K562 (cell line): ENCODE results near the gene SLA2. TPM values are rescaled to one million over a fixed set of nuclear protein-coding genes. Genes with fewer than 3 reads are reported as not detected.

ENCODE experiments used
- ATAC-seq: fragments of 200-7000 bp; cut with Tn5 transposase; 3 replicates; pipeline ENCODE4 v1.9.1; 2020; ENCODE audit warnings: moderate library complexity
- BruUV-seq: library from RNA; stranded (reverse); fragments of 400-500 nt; replicated peaks from 2 replicates; lab custom pipeline; 2021; lab: Mats Ljungman, UMichigan
- CTCF ChIA-PET: fragments of 300-600 bp; formaldehyde crosslinking; extraction: SDS; loops from one replicate; lab custom pipeline; 2021; ENCODE audit warnings: low intra/inter-chr PET ratio; lab: Yijun Ruan, JAX
- POLR2A ChIA-PET: fragments of 300-600, 350-650 bp; sonication (Branson Sonifier 250); formaldehyde crosslinking; extraction: SDS; loops from one replicate; lab custom pipeline; 2021; ENCODE audit warnings: antibody characterized with exemption, inconsistent platforms; lab: Yijun Ruan, JAX
- DNase-seq, 4 experiments: peaks; one replicate each; pipeline versions ENCODE4 v3.0.0 to v3.0.0-alpha.2; 2011 to 2018; ENCODE audit warnings: low spot score in 3 of 4, mixed read lengths in 3 of 4; ENCODE audit errors: extremely low read depth in 1 of 4
- FAIRE-seq: peaks from 2 replicates; lab custom pipeline; 2011; peaks lifted over from hg19 to GRCh38; lab: Jason Lieb, UNC
- H2AFZ ChIP-seq: 2 replicates; pipeline ENCODE4 v1.6.0; 2011; ENCODE audit warnings: low read depth, low read length, control low read depth, inconsistent platforms
- H3K27ac ChIP-seq: fragments of 200-600 bp; 3 replicates; pipeline ENCODE4 v1.8.0; 2011; ENCODE audit warnings: low read depth, mild to moderate bottlenecking, control low read depth, inconsistent platforms, low read length, moderate library complexity, mixed read lengths; ENCODE audit errors: extremely low read depth
- H3K27me3 ChIP-seq, 2 experiments: fragments of 300-600 bp in 1 of 2; 2 replicates in 1 of 2; 3 replicates in 1 of 2; pipeline versions ENCODE4 v1.6.0 to v1.8.0; 2011; ENCODE audit warnings: inconsistent platforms in 2 of 2, low read length in 2 of 2, mild to moderate bottlenecking in 1 of 2, mixed read lengths in 1 of 2, moderate library complexity in 1 of 2; ENCODE audit not compliant: control insufficient read depth in 2 of 2, insufficient read depth in 2 of 2
- H3K36me3 ChIP-seq: fragments of 300-600 bp; 3 replicates; pipeline ENCODE4 v1.8.0; 2011; ENCODE audit warnings: mild to moderate bottlenecking, low read length, inconsistent platforms; ENCODE audit not compliant: control insufficient read depth, insufficient read depth
- H3K4me1 ChIP-seq, 2 experiments: fragments of 200-600 bp in 1 of 2; replicated peaks in 1 of 2; 2 replicates in 1 of 2; 3 replicates in 1 of 2; pipeline versions ENCODE4 v1.5.1 to v1.8.0; 2011; ENCODE audit warnings: inconsistent platforms in 2 of 2, low read length in 2 of 2, mild to moderate bottlenecking in 1 of 2, mixed read lengths in 1 of 2, moderate library complexity in 1 of 2; ENCODE audit not compliant: control insufficient read depth in 2 of 2, insufficient read depth in 2 of 2
- H3K4me2 ChIP-seq: 2 replicates; pipeline ENCODE4 v1.6.1; 2011; ENCODE audit warnings: low read length, control low read depth, inconsistent platforms, mixed read lengths; ENCODE audit not compliant: insufficient read depth
- H3K4me3 ChIP-seq: fragments of 200-600 bp; sonication (generic), shearing (Covaris generic); 2 replicates; pipeline ENCODE4 v1.5.1; 2016; ENCODE audit warnings: control low read depth, inconsistent platforms
- H3K79me2 ChIP-seq: fragments of 200-600 bp; 3 replicates; pipeline ENCODE4 v1.8.0; 2011; ENCODE audit warnings: low read length, inconsistent platforms; ENCODE audit not compliant: control insufficient read depth, insufficient read depth
- H3K9ac ChIP-seq, 2 experiments: 2 replicates each; pipeline versions ENCODE4 v1.6.0 to v1.6.1; 2011; ENCODE audit warnings: low read depth in 2 of 2, low read length in 2 of 2, control low read depth in 1 of 2, inconsistent platforms in 1 of 2, mild to moderate bottlenecking in 1 of 2, mixed read lengths in 1 of 2; ENCODE audit not compliant: insufficient read depth in 1 of 2
- H3K9me1 ChIP-seq: one replicate; pipeline ENCODE4 v1.6.0; 2011; ENCODE audit warnings: inconsistent platforms, mild to moderate bottlenecking, low read length, moderate library complexity; ENCODE audit not compliant: control insufficient read depth, insufficient read depth
- H3K9me3 ChIP-seq: replicated peaks from 2 replicates; pipeline ENCODE4 v1.5.1; 2011; ENCODE audit warnings: low read depth, low read length, inconsistent platforms; ENCODE audit not compliant: control insufficient read depth, insufficient read depth
- H4K20me1 ChIP-seq: replicated peaks from 2 replicates; pipeline ENCODE4 v1.6.1; 2011; ENCODE audit warnings: low read length, inconsistent platforms, mixed read lengths; ENCODE audit not compliant: control insufficient read depth, insufficient read depth
- ARID3A ChIP-seq: IDR thresholded peaks from 2 replicates; pipeline ENCODE4 v1.6.1; 2012; ENCODE audit warnings: low read depth, low read length, improper control_type of control experiment, borderline replicate concordance
- CBFA2T2 ChIP-seq: fragments of 450-650 bp; conservative IDR thresholded peaks from 2 replicates; pipeline ENCODE4 v1.6.1; 2017; ENCODE audit warnings: mild to moderate bottlenecking
- HMGN3 ChIP-seq: IDR thresholded peaks from 2 replicates; pipeline ENCODE4 v1.6.1; 2011; ENCODE audit warnings: borderline replicate concordance, low read depth, mild to moderate bottlenecking, mixed read lengths, low read length; ENCODE audit not compliant: insufficient read length; ENCODE audit errors: extremely low read depth
- KLF16 ChIP-seq: IDR thresholded peaks from 2 replicates; pipeline ENCODE4 v1.6.1; 2016; ENCODE audit warnings: antibody characterized with exemption
- MEF2D ChIP-seq: conservative IDR thresholded peaks from 2 replicates; pipeline ENCODE4 v1.6.1; 2016; ENCODE audit warnings: low read depth, missing genetic modification characterization, missing compliant biosample characterization
- NR0B1 ChIP-seq: fragments of 450-650 bp; IDR thresholded peaks from one replicate; pipeline ENCODE4 v1.6.1; 2018; ENCODE audit warnings: mild to moderate bottlenecking, moderate library complexity; ENCODE audit not compliant: partially characterized antibody
- SAFB ChIP-seq: fragments of 200-400 bp; formaldehyde crosslinking; IDR thresholded peaks from 2 replicates; pipeline ENCODE4 v1.6.1; 2017; ENCODE audit warnings: low read depth, low read length, borderline replicate concordance
- SIN3B ChIP-seq: fragments of 450-650 bp; IDR thresholded peaks from 2 replicates; pipeline ENCODE4 v1.6.1; 2017; ENCODE audit warnings: low read depth, mild to moderate bottlenecking, moderate library complexity
- SPI1 ChIP-seq: IDR thresholded peaks from 2 replicates; pipeline ENCODE4 v1.6.1; 2011; ENCODE audit warnings: low read depth, low read length, control low read depth, borderline replicate concordance
- WGBS: fragments of 100-300 bp; shearing (Covaris generic); methylation state at CpG from one replicate; pipeline ENCODE4 v1.1.6; 2016; ENCODE audit warnings: low coverage, mixed read lengths; ENCODE audit not compliant: insufficient coverage; ENCODE audit errors: missing lambda C conversion rate; 5-methylcytosine and 5-hydroxymethylcytosine counted together
- in situ Hi-C: fragments of 300-500 bp; cut with MboI; formaldehyde crosslinking; loops from 4 replicates; pipeline ENCODE4 v1.15.0; 2018; ENCODE audit warnings: inconsistent platforms, mixed read lengths
- intact Hi-C: fragments of 100-400 bp; cut with micrococcal nuclease; formaldehyde crosslinking; loops from 2 replicates; pipeline ENCODE4 v1.14.2; 2022
- polyA plus RNA-seq, 8 experiments: library from polyadenylated mRNA; depleted of rRNA in 4 of 8; stranded (reverse) in 5 of 8; unstranded in 3 of 8; fragments of >200 nt; fragmentation: Nextera tagmentation in 2 of 8; fragmentation: Illumina TruSeq in 1 of 8; extraction: Ambion mirVana in 2 of 8; extraction: Trizol in 1 of 8; gene quantifications; 2 replicates each; pipeline versions ENCODE4 v1.2.1 to v1.2.3, GENCODE V29; 2011 to 2014; ENCODE audit warnings: inconsistent platforms in 1 of 8, missing spikeins in 1 of 8
- total RNA-seq, 7 experiments: library from RNA; depleted of rRNA in 6 of 7; stranded (reverse); fragments of >200 nt in 6 of 7; fragmentation: Illumina TruSeq in 2 of 7; extraction: Trizol in 2 of 7; gene quantifications; 2 replicates each; pipeline versions ENCODE4 v1.2.1 to v1.2.3, GENCODE V29; 2011 to 2021; ENCODE audit warnings: low replicate concordance in 1 of 7
- TF ChIP-seq, protein P1 (sequence below), 3 experiments: IDR thresholded peaks in 2 of 3; conservative IDR thresholded peaks in 1 of 3; 2 replicates each; pipeline ENCODE4 v1.5.1; 2011 to 2012; ENCODE audit warnings: low read length in 3 of 3, mild to moderate bottlenecking in 3 of 3, control low read depth in 2 of 3, improper control_type of control experiment in 1 of 3, inconsistent platforms in 1 of 3, low read depth in 1 of 3, mixed read lengths in 1 of 3, moderate library complexity in 1 of 3; ENCODE audit not compliant: insufficient read depth in 2 of 3

The SLA2 gene
- total and polyA plus RNA-seq, 9 of the 15 experiments (the other 6 are each of a cell fraction or from before 2014, with no cell fraction given), result 0.07 TPM; not detected in 7

DNA sequence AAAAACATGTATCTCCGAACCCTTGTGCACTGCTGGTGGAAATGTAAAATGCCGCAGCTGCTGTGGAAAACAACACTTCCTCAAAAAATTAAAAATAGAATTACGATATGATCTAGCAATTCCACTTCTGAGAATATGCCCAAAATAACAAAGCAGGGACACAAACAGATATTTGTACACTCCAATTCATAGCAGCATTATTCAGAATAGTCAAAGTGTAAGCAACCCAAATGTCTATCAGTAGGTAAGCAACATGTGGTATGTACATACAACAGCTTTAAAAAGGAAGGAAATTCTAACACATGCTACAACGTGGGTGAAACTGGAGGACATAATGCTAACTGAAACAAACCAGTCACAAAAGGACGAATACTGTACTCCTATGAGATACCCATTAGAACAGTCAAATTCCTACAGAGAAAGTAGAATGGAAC is 46.1 kb downstream of the SLA2 start:
- Histone ChIP-seq H3K9ac (0 out of 4 replicates have a peak overlapping the region, but pooled peaks of 1 of the 2 experiments have one; percentile 7), H3K4me1 (peaks cover 9 to 12% of the 10 kb centered on the region in 2 experiments), H3K4me2 (no peak overlapping the region), H3K79me2 (no peaks in the 10 kb centered on the region), H3K27me3 (no peaks in the 10 kb centered on the region), H3K4me3 (no peak overlapping the region), H3K27ac (0 out of 3 replicates have a peak overlapping the region, but pooled peaks have one; percentile 8), H3K36me3 (no peaks in the 10 kb centered on the region), H4K20me1 (no peaks in the 10 kb centered on the region), H3K9me3 (no peaks in the 10 kb centered on the region), H3K9me1 (no peaks in the 10 kb centered on the region), H2AFZ (peak overlapping the region; percentile 68)
- BruUV-seq, result no TSS peak
- ATAC-seq (no peak), DNase-seq (no peak), FAIRE-seq (peak; percentile 35)
- TF ChIP-seq CBFA2T2 (no peak), KLF16 (no peak), SAFB (no peak), MEF2D (tag) (peak; percentile 83), SIN3B (no peak), HMGN3 (no peak), ARID3A (no peak), NR0B1 (no peak), SPI1 (peak; percentile 80)
- TF ChIP-seq, protein P1, sequence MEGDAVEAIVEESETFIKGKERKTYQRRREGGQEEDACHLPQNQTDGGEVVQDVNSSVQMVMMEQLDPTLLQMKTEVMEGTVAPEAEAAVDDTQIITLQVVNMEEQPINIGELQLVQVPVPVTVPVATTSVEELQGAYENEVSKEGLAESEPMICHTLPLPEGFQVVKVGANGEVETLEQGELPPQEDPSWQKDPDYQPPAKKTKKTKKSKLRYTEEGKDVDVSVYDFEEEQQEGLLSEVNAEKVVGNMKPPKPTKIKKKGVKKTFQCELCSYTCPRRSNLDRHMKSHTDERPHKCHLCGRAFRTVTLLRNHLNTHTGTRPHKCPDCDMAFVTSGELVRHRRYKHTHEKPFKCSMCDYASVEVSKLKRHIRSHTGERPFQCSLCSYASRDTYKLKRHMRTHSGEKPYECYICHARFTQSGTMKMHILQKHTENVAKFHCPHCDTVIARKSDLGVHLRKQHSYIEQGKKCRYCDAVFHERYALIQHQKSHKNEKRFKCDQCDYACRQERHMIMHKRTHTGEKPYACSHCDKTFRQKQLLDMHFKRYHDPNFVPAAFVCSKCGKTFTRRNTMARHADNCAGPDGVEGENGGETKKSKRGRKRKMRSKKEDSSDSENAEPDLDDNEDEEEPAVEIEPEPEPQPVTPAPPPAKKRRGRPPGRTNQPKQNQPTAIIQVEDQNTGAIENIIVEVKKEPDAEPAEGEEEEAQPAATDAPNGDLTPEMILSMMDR (IDR thresholded peaks at IDR 0.05 in 2 of 3, conservative IDR thresholded peaks at IDR 0.05 in 1 of 3; ENCODE audit: insufficient read depth in 2 of 3, low read depth in 1 of 3, low read length in 3 of 3), result no peak
- intact Hi-C loops (no loop called here), in situ Hi-C loops (loop anchor here (5.0 kb wide), 1 partner anchor 43 kb away; no protein-coding TSS in a partner anchor)
- POLR2A ChIA-PET, result interaction anchor here (0.6 to 1.1 kb wide), 4 partner anchors 11 to 136 kb away, joined by 3 to 4 read pairs (median 3); no protein-coding TSS in a partner anchor
- CTCF ChIA-PET, result interaction anchor here (0.7 to 1.2 kb wide), 3 partner anchors 54 to 94 kb away, joined by 3 to 5 read pairs (median 3); no protein-coding TSS in a partner anchor
- WGBS, result 22% methylated on average over 5 of the region's 5 CpGs
